Left kidney (tissue), 2 donors: ENCODE results near the gene RAPGEF6. TPM values are rescaled to one million over a fixed set of nuclear protein-coding genes. Genes with fewer than 3 reads are reported as not detected.
"Not testable (repeated sequence)": the region's sequence is repeated elsewhere in the genome, so short reads cannot be mapped to it uniquely, and the experiment has no call there.

Source experiments
- DNase-seq: peaks from one replicate; pipeline ENCODE4 v3.0.0-alpha.2; 2013
- polyA plus RNA-seq: library from polyadenylated mRNA; unstranded; fragments of 120-200 nt; gene quantifications from one replicate; pipeline ENCODE4 v1.2.1, GENCODE V29; 2013; ENCODE audit not compliant: insufficient read length

Gene RAPGEF6
- polyA plus RNA-seq, 1 donor: 17.3 TPM

- DNase-seq: no peak
Measured at GRCh38 chr5:131387255-131387654, 247.8 kb downstream of the RAPGEF6 start.

GRCh38 chr5:131386779-131387178 lies 248.2 kb downstream of the RAPGEF6 start:
- DNase-seq: peak; percentile 86

- DNase-seq: no peak
Measured at GRCh38 chr5:131386124-131386523, 248.9 kb downstream of the RAPGEF6 start.

GRCh38 chr5:131384616-131385214 lies 250.3 kb downstream of the RAPGEF6 start:
- DNase-seq: no peak

GRCh38 chr5:131384173-131384572 lies 250.9 kb downstream of the RAPGEF6 start:
- DNase-seq: no peak

- DNase-seq: no peak
Measured at GRCh38 chr5:131382407-131383395, 252.3 kb downstream of the RAPGEF6 start.

GRCh38 chr5:131381777-131382176 lies 253.3 kb downstream of the RAPGEF6 start:
- DNase-seq: no peak

GRCh38 chr5:131381021-131381420 lies 254.0 kb downstream of the RAPGEF6 start:
- DNase-seq: no peak

GRCh38 chr5:131380238-131380637 lies 254.8 kb downstream of the RAPGEF6 start:
- DNase-seq: not testable (repeated sequence)

- no peak for DNase-seq
Measured at GRCh38 chr5:131379723-131380122, 255.3 kb downstream of the RAPGEF6 start.

- DNase-seq: no peak
Measured at GRCh38 chr5:131378721-131379541, 256.1 kb downstream of the RAPGEF6 start.

- no peak for DNase-seq
Measured at GRCh38 chr5:131377785-131378325, 257.2 kb downstream of the RAPGEF6 start.

GRCh38 chr5:131377346-131377745 lies 257.7 kb downstream of the RAPGEF6 start:
- DNase-seq: no peak

GRCh38 chr5:131375351-131375750 lies 259.7 kb downstream of the RAPGEF6 start:
- no peak for DNase-seq

Other genes starting within 250 kb of the RAPGEF6 start
- gene FNIP1, start 161.8 kb upstream of the RAPGEF6 start, polyA plus RNA-seq: 21.4 TPM